Measurements from ENCODE around the gene MYF5. TPM values are rescaled to one million over a fixed set of nuclear protein-coding genes. Genes with fewer than 3 reads are reported as not detected.

MYF5 gene
- total and polyA plus RNA-seq, 2 experiments from 2014 or later = not detected

- no peak for DNase-seq (ENCODE audit: low spot score)
- no peaks in the 10 kb centered on the region for H3K9me2 ChIP-seq (replicated peaks; ENCODE audit: insufficient read depth)
- 68% methylated on average over 2 of the region's 2 CpGs for WGBS (ENCODE audit: low lambda C conversion rate, missing lambda C conversion rate)
- H2AFZ ChIP-seq = no peak overlapping the region
- H3K4me2 ChIP-seq = no peak overlapping the region
- H3K4me1 ChIP-seq (ENCODE audit: insufficient read depth) = no peaks in the 10 kb centered on the region
- no peak for TF ChIP-seq EZH2 (IDR thresholded peaks at IDR 0.05; ENCODE audit: borderline replicate concordance)
- TF ChIP-seq EZH2phosphoT487 (IDR thresholded peaks at IDR 0.05; ENCODE audit: low read depth, severe bottlenecking, unreplicated experiment) = no peak
- H3K36me3 ChIP-seq (replicated peaks; ENCODE audit: insufficient read depth, low read depth) = no peaks in the 10 kb centered on the region
- no peak overlapping the region for H3K4me3 ChIP-seq
- no peaks in the 10 kb centered on the region for H3K79me2 ChIP-seq
- H3K27ac ChIP-seq = no peak overlapping the region
- H3K9me3 ChIP-seq (ENCODE audit: low read depth) = no peaks in the 10 kb centered on the region
- no peaks in the 10 kb centered on the region for H3K27me3 ChIP-seq
- no peaks in the 10 kb centered on the region for H4K20me1 ChIP-seq (ENCODE audit: insufficient read depth, poor library complexity, severe bottlenecking)
Observed at GRCh38 chr12:80747800-80748199, 31.1 kb downstream of the MYF5 start.

- no peaks in the 10 kb centered on the region for H3K4me1 ChIP-seq (ENCODE audit: insufficient read depth)
- no peaks in the 10 kb centered on the region for H4K20me1 ChIP-seq (ENCODE audit: insufficient read depth, poor library complexity, severe bottlenecking)
- no peaks in the 10 kb centered on the region for H3K27me3 ChIP-seq
- H2AFZ ChIP-seq = no peak overlapping the region
- TF ChIP-seq EZH2 (IDR thresholded peaks at IDR 0.05; ENCODE audit: borderline replicate concordance) = no peak
- no peak for TF ChIP-seq EZH2phosphoT487 (IDR thresholded peaks at IDR 0.05; ENCODE audit: low read depth, severe bottlenecking, unreplicated experiment)
- TF ChIP-seq CTCF (IDR thresholded peaks at IDR 0.05; ENCODE audit: poor library complexity) = no peak
- no peaks in the 10 kb centered on the region for H3K79me2 ChIP-seq
- H3K9me2 ChIP-seq (replicated peaks; ENCODE audit: insufficient read depth) = no peaks in the 10 kb centered on the region
- no peak overlapping the region for H3K4me3 ChIP-seq
- no peaks in the 10 kb centered on the region for H3K36me3 ChIP-seq (replicated peaks; ENCODE audit: insufficient read depth, low read depth)
- H3K9me3 ChIP-seq (ENCODE audit: low read depth) = no peaks in the 10 kb centered on the region
- 90% methylated on average over 2 of the region's 2 CpGs for WGBS (ENCODE audit: low lambda C conversion rate, missing lambda C conversion rate)
- no peak overlapping the region for H3K4me2 ChIP-seq
- no peak overlapping the region for H3K27ac ChIP-seq
- no peak for DNase-seq (ENCODE audit: low spot score)
Observed at GRCh38 chr12:80749456-80749855, 32.7 kb downstream of the MYF5 start.

DNA sequence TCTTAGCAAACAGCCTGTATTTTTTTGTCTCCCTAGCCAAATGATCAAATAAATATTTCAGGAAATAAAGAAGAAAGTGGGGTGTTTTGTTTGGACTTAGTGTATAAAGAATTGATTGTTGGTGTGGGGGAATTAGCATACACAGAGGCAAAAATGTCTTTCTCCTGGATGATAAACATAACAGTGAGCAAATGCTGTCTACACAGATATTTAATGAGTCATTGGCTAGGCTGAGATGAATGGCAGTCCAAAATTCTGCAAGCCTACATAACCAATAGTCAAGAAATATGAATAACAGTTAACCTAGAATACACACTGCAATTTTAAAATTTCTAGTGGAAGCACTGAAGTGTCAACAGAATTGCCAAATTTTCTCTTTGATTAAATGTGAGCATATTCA lies 35.8 kb downstream of the MYF5 start:
- no peak for TF ChIP-seq CTCF (IDR thresholded peaks at IDR 0.05; ENCODE audit: poor library complexity)
- no peak for TF ChIP-seq EZH2 (IDR thresholded peaks at IDR 0.05; ENCODE audit: borderline replicate concordance)
- no peak for TF ChIP-seq EZH2phosphoT487 (IDR thresholded peaks at IDR 0.05; ENCODE audit: low read depth, severe bottlenecking, unreplicated experiment)
- no peaks in the 10 kb centered on the region for H3K27me3 ChIP-seq
- no peak overlapping the region for H2AFZ ChIP-seq
- H3K79me2 ChIP-seq = no peaks in the 10 kb centered on the region
- no peaks in the 10 kb centered on the region for H4K20me1 ChIP-seq (ENCODE audit: insufficient read depth, poor library complexity, severe bottlenecking)
- no peak overlapping the region for H3K4me3 ChIP-seq
- no peaks in the 10 kb centered on the region for H3K9me2 ChIP-seq (replicated peaks; ENCODE audit: insufficient read depth)
- no peak for DNase-seq (ENCODE audit: low spot score)
- H3K36me3 ChIP-seq (replicated peaks; ENCODE audit: insufficient read depth, low read depth) = no peaks in the 10 kb centered on the region
- no peak overlapping the region for H3K4me2 ChIP-seq
- H3K9me3 ChIP-seq (ENCODE audit: low read depth) = no peaks in the 10 kb centered on the region
- no peak overlapping the region for H3K27ac ChIP-seq
- H3K4me1 ChIP-seq (ENCODE audit: insufficient read depth) = no peaks in the 10 kb centered on the region

GRCh38 chr12:80754274-80754673 lies 37.6 kb downstream of the MYF5 start:
- H3K4me2 ChIP-seq = no peak overlapping the region
- no peaks in the 10 kb centered on the region for H3K9me2 ChIP-seq (replicated peaks; ENCODE audit: insufficient read depth)
- no peaks in the 10 kb centered on the region for H4K20me1 ChIP-seq (ENCODE audit: insufficient read depth, poor library complexity, severe bottlenecking)
- H3K27me3 ChIP-seq = no peaks in the 10 kb centered on the region
- 95% methylated on average over 3 of the region's 3 CpGs for WGBS (ENCODE audit: low lambda C conversion rate, missing lambda C conversion rate)
- no peak for DNase-seq (ENCODE audit: low spot score)
- no peaks in the 10 kb centered on the region for H3K9me3 ChIP-seq (ENCODE audit: low read depth)
- H2AFZ ChIP-seq = no peak overlapping the region
- no peak overlapping the region for H3K27ac ChIP-seq
- H3K4me3 ChIP-seq = no peak overlapping the region
- no peaks in the 10 kb centered on the region for H3K36me3 ChIP-seq (replicated peaks; ENCODE audit: insufficient read depth, low read depth)
- TF ChIP-seq CTCF (IDR thresholded peaks at IDR 0.05; ENCODE audit: poor library complexity) = no peak
- TF ChIP-seq EZH2phosphoT487 (IDR thresholded peaks at IDR 0.05; ENCODE audit: low read depth, severe bottlenecking, unreplicated experiment) = no peak
- no peak for TF ChIP-seq EZH2 (IDR thresholded peaks at IDR 0.05; ENCODE audit: borderline replicate concordance)
- H3K4me1 ChIP-seq (ENCODE audit: insufficient read depth) = no peaks in the 10 kb centered on the region
- H3K79me2 ChIP-seq = no peaks in the 10 kb centered on the region
